Bone marrow (tissue), 2 donors: ENCODE measurements around the gene MAGI1.

ENCODE experiments used
- DNase-seq, 2 donors: peaks; one replicate each; lab custom pipeline; 2025; lab: John Stamatoyannopoulos, UW

MAGI1 gene

DNA sequence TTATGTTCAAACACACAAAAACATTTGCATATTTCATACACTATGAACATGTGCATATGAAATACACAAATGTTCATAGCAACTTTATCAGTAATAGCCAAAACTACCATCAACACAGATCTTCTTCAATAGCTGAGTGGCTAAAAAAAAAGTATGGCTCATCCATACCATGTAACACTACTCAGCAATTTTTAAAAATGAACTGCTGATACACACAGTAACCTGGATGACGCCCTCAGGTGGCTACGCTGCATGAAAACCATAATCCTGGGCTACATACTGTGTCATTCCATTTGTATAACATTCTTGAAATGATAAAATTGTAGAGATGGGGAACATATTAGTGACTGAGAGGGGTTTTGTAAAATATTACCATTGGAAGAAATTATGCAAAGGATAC is 243.6 kb downstream of the MAGI1 start:
- DNase-seq: no peak

GRCh38 chr3:65793495-65794200 is 245.1 kb downstream of the MAGI1 start:
- DNase-seq: no peak

DNA sequence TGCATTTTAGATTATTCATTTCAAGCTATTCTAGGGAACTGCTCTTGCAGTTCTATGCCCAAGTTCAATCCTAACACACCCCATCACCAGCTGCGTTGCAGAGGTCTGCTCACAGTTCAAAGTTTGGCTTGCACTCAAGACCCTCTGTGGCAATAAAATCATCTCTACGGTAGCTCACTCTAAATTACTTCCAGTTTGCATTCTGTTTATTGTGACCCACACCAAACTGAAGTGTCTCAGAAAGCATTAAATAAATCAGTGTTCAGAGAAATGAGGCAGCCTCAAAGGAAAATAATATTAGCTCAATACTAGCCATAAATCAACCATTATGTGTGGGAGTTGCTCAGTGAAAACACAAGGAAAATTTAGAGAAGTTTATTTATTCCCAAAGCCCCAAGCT is 250.3 kb downstream of the MAGI1 start:
- no peak for DNase-seq

DNA sequence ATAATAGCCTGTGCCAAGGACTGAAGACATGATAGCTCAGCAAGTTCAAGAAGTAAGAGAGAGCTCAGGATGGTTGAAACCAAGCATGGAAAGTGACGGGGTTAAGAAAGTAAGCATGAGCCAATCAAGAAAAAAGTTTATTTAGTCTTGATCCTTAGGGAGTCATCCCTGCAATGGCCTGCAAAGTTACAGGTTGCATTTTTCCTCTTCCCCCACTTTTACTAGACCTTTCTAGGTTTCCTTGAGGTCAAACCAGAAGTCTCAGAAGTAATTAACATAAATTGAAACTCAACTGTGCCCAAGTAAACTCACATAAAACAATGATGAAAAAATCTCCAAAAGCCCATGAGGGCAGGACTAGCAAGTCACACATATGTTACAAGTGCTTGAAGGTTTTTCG is 250.9 kb downstream of the MAGI1 start:
- DNase-seq: no peak

DNA sequence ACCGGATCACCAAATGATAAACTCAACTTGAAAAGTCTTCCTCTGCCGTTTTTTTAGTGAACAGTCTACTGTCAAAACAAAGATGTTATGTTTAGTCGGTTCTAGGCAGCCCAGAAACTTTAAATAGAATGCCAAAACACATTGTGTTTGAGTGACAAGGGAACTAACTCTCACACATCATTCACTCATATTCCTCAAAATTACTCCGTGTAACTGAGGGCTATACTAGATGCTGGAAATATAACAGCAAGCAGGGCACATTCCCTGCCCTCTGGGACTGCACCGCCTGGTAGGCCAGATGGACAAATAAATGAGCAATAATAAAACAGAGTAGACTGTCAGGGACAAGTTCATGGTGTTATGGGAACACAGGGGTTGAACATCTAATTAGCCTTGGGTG is 251.4 kb downstream of the MAGI1 start:
- DNase-seq: no peak

DNA sequence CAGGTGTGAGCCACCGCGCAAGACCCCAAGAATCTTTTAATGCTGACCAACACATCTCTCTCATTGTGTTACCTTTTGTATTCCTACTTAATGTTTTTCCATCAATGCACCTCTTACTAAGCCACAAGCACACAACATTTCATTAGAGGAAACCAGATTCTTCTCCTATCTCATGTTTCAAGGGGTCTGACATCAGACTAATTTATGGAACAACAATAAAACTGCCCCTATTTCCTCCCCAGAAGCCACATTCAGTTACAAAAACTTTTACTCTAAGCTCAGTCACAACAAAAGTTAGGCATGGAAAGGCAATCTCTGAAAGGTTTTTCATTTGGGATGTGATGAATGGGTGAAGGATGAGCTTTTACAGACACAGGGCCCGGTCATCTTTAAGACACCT is 251.8 kb downstream of the MAGI1 start:
- DNase-seq: no peak

DNA sequence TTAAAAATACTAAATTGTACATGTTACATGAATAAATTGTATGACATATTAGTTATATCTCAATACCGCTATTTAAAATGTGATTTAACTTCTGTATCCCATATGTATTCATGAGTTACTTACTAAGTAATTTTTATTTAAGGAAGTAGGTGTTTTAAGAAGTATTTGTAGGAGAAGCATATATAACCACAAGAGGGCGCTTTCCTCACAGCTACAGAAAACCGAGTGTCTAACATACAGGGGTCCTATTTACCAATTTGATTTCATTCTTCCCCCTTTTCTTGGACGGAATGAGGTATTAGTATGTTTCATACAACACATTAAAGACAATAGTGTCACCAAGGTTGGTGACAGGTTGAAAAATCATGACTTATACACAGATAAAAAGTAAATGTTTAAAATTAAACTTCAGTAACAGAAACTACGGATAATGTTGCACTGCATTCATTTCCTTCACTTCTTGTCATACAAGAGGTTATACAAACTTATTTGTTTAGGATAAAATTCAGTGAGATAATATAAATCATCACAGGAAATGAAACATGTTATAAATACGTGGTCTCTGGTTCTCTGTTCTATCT is 253.6 kb downstream of the MAGI1 start:
- DNase-seq: no peak

GRCh38 chr3:65783117-65783516 is 255.6 kb downstream of the MAGI1 start:
- no peak for DNase-seq

GRCh38 chr3:65781594-65781993 is 257.1 kb downstream of the MAGI1 start:
- no peak for DNase-seq

DNA sequence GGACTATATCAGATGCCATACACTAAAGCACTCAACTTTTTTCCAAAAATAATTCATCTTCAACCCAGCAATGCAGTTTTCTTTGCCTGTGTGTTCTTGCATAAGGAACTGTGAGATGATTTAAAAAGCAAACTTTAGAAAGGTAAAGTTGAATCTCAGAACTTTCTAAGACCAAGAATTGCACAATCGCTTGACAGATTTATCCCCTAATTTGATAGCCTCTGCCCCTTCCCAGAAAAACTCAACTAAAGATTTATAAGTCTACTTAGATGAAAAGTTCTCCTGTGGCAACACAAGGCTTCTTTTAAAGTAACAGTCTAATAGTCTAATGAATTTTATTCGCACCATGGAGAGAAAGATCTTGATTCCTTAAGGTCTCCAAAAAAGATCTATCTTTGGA is 259.3 kb downstream of the MAGI1 start:
- no peak for DNase-seq

DNA sequence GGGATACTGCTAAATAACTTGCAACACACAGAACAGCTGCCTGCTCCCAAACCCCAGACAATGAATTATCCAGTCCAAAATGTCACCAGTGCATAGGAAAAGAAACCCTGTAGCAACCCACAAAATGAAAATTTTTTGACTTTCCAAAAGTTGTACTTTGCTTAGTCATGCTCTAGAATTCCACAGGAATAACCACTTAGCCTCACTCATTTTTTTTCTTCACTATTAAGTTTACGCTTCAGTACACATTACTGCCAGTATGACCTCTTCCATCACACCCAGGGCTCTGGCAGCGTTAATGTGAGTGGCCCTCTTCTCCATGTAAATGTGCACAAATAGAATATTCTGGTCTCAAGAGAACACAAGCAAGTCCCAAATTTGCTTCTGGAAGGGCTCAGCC is 259.8 kb downstream of the MAGI1 start:
- no peak for DNase-seq

GRCh38 chr3:65777050-65777449 is 261.7 kb downstream of the MAGI1 start:
- no peak for DNase-seq

DNA sequence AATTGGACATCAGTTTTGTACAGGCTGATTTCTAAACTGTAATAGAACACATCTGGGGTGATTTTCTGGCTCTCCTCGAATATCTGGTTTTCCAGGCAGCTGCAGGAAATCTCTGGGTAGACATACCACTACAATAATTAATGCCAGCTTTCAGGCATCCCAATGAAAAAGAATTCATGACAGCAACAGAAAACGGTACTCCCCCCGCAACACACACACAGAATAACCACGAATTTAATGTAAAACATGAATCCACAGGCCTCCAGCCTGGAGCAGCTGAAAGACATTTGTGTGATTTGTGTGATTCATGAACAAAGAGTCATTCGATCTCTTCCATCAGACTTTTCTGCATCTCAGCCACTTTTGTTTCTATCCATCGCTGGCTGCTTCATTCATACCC is 262.2 kb downstream of the MAGI1 start:
- DNase-seq: no peak

DNA sequence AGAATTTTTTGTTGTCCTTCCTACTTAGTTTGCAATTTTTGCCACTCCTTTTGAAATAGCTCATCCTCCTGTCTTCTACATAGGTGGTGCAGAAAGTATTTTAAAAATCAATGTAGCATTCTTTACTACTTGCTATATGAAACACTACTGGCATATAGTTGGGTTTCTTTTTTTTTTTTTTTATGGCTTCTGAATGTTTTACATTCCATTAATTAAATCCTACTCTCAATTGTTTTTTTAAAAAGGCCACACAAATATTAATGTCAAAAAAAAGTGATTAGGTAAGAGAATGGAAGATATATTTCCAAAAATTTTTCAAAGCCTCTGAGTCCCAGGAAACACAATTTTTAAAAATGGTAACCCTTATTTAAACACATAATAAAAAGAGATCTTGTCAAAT is 262.6 kb downstream of the MAGI1 start:
- DNase-seq: no peak

DNA sequence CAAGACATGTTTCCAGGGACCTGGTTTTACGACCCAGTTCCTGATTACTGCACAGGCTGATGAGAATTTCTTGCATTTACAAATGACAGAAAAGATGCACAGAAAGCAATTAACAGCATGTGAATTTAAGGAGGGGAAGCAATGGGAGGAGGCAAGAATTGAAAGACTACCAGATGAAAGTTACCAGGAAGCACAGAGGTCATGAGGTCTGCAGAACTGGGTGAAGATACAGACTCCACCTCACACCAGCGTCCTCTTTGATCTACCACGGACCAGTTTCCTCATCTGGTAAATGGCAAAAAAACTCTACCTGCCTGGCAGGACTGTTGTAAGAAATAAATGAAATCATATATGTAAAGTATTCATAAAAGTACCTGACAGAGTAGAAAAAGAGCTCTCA is 266.0 kb downstream of the MAGI1 start:
- no peak for DNase-seq

GRCh38 chr3:65767551-65767950 is 271.2 kb downstream of the MAGI1 start:
- DNase-seq: no peak

- DNase-seq: no peak
Measured at GRCh38 chr3:65762235-65762580, 276.5 kb downstream of the MAGI1 start.

GRCh38 chr3:65761446-65762234 is 277.1 kb downstream of the MAGI1 start:
- no peak for DNase-seq

DNA sequence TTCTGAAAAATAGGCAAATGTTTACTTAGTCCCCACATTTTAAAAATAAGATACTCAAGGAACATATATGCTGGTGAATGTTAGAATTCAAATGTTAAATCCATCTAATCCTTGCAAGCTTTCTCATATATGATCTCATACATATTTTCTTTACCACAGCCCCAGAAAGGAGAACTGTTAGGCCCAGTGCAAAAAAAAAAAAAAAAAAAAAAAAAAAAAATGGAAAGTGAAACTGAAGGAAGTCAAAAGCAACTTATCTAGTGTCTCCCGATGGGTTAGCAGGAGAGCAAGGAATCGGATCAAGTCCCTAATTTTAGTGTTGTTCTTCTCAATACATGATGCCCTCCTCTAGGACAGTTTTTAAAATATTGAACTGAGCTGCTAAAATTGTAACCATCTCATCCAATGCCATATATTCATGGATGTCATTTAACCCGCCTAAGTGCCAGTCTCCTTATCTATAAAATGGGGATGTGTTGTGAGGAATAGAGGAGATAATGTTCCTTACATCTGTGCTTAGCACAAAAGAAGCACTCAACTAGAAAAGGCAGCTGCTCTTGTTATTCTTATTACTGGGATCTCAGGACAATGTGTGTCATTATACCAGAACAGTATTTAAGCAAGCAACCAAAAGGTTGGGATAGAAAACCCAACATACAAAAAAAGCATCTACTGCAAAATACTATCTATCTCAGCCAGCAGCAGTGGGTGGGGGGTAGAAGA is 279.7 kb downstream of the MAGI1 start:
- no peak for DNase-seq

DNA sequence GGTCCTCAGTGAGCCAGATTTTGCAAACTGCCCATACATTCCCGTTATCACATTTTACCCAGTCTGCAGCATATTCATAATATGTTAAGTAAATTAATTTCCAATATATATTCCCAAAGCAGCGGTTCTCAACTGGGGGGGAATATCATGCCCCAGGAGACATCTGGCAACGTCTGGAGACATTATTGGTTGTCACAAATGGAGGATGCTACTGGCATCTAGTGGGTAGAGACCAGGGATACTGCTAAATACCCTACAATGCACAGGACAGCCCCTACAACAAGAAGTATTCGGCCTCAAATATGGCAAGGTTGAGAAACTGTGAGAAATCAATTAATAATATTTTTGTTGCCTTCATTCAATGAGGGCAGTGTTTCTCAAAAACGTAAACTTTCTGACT is 280.3 kb downstream of the MAGI1 start:
- DNase-seq: no peak

GRCh38 chr3:65752636-65753035 is 286.1 kb downstream of the MAGI1 start:
- DNase-seq: no peak

GRCh38 chr3:65751123-65751700 is 287.5 kb downstream of the MAGI1 start:
- DNase-seq: no peak
